Heart left ventricle (tissue), 13 donors: ENCODE results near the gene GCNT2.

Source experiments
- CTCF ChIP-seq, 12 donors: fragments of 200-600 bp; sonication (generic) in 4 of 12; IDR thresholded peaks; one replicate each; pipeline versions ENCODE4 v1.5.0 to v1.8.0; 2018 to 2022; ENCODE audit warnings: antibody characterized with exemption in 12 of 12, mild to moderate bottlenecking in 5 of 12
- POLR2A ChIP-seq, 2 donors: fragments of 450-650 bp; IDR thresholded peaks; one replicate each; pipeline ENCODE4 v1.6.1; 2017; ENCODE audit warnings: antibody characterized with exemption in 2 of 2, mild to moderate bottlenecking in 2 of 2, moderate library complexity in 2 of 2
- donor health status: ischemic (EF 13 %, LVEDD 7.1; RV severe dilation, severe dysfunction).
- donor health status: DM: no; HTN: yes; CAD: no.
- donor health status: DM: no; HTN: no; CAD: no.
- donor health status: ischemic (EF 25% LVEDD 6.9; RV normal size, moderate dysfunction).
- donor health status: ischemic (EF 25% LVEDD 5.7; RV mildly dilated, moderate dysfunction).
- donor health status: ischemic (EF 35%, LVEDD 5.7; RV mildly dilated, moderate dysfunction).
- donor health status: nonischemic (EF 11% LVEDD 7.7; RV severe dilation, severe dysfunction).
- donor health status: DM: yes; HTN: yes; CAD: no.
- donor health status: PGD.
- donor health status: ischemic (EF 29% LVEDD 5.4; RV normal size, mild dysfunction).
- donor health status: nonischemic (EF 23%, LVEDD 6.1; RV moderate dilation, normal function).

GRCh38 chr6:10491463-10491862, 29.7 kb upstream of the GCNT2 start:
- no peak for TF ChIP-seq CTCF (IDR thresholded peaks at IDR 0.05)
- TF ChIP-seq POLR2A (IDR thresholded peaks at IDR 0.05), result no peak
